HG02678 (cell line): Measurements from ENCODE around the gene SRPK3.
"Not testable (repeated sequence)": the region's sequence is repeated elsewhere in the genome, so short reads cannot be mapped to it uniquely, and the experiment has no call there.

Experiments used
- ATAC-seq: cut with Tn5 transposase; IDR thresholded peaks from one replicate; pipeline ENCODE4 v1.9.1; 2021; ENCODE audit warnings: mild to moderate bottlenecking, moderate library complexity; ENCODE audit not compliant: unreplicated experiment

SRPK3 gene

DNA sequence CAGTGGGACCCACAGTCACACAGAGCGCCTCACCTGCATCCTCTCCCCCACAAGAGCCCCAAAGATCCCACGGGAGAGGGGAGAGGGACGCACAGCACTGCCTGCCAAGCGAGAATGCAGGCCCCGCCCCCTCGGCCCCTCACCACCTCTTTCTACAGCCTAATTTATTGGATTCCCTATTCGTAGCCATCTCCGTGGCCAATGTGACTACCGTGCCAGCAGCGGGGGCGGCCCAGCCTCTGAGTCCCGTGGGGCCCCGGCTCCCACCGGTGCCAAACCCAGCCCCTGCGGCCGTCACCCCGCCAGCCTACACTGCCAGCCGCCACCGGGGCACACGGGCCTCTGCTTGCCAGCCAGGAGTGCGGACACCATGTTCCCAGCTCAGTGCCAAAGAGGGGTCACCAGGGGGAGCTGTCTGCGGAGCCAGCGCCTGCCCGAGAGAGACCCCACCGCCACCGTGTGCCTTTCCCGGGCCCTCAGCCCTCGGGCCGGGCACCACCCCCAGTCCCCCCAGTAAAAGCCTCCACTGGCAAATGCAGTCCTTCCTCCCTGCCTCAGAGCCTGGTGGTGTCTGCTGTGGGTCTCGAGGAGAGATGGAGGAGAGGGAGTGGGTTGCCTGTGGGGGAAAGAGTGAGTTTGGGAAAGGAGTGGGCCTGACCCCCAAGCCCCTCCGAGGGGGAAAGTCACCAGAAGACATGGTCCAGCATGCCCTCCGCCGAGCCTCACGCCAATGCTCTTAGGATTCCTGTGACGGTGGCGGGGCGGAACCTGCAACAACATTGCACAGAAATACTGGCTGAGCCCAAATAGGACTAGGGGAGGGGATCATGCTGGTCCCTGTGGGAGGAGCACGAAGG lies 36.4 kb upstream of the SRPK3 start:
- no peak for ATAC-seq

DNA sequence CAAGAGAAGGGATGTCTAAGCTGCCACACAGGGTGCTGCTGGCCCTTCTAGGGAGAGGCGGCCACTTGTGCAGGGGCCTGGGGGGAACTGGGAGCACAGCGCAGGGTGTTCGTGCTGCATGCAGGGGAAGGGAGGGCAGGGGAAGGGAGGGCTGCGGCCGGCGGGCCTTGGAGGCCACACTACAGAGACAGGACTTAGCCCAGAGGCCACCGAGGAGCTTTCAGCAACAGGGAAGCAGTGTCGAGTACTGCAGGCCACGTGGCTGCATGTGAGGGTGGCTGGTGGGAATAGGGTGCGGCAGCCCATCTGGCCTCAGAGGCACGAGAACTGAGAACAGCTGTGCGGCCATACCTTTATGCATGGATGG lies 35.8 kb upstream of the SRPK3 start:
- ATAC-seq: not testable (repeated sequence)

DNA sequence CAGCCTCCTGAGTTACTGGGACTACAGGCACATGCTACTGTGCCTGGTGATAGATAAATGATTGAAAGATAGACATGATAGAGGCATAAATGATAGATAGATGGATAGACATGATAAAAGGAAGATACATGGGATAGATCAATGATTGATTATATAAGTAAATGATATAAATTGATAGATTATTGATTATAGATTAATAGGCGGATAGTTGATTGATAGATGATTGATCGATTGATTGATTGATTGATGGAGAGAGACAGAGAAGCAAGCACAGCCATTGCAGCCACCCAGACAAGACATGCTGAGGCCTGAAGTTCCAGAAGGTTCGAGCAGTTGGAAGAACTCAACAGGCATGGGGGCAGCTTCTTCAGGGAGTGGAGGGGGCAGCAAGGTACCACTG lies 34.5 kb upstream of the SRPK3 start:
- no peak for ATAC-seq

GRCh38 chrX:153746991-153747390 lies 33.9 kb upstream of the SRPK3 start:
- ATAC-seq: not testable (repeated sequence)

GRCh38 chrX:153749017-153749416 lies 31.8 kb upstream of the SRPK3 start:
- ATAC-seq: not testable (repeated sequence)

GRCh38 chrX:153750127-153750774 lies 30.6 kb upstream of the SRPK3 start:
- ATAC-seq: no peak

DNA sequence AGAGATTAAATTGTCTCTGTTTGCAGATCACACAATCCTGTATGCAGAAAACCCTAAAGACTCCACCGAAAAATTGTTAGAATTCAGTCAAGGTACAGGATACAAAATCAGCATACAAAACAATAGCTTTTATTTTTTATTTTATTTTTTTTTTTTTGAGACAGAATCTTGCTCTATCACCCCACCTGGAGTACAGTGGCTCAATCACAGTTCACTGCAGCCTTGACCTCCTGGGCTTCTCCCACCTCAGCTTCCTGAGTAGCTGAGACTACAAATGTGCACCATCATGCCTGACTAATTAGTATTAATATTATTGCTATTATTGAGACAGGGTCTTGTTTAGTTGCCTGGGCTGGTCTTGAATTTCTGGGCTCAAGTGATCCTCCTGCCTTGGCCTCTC lies 25.7 kb upstream of the SRPK3 start:
- no peak for ATAC-seq

DNA sequence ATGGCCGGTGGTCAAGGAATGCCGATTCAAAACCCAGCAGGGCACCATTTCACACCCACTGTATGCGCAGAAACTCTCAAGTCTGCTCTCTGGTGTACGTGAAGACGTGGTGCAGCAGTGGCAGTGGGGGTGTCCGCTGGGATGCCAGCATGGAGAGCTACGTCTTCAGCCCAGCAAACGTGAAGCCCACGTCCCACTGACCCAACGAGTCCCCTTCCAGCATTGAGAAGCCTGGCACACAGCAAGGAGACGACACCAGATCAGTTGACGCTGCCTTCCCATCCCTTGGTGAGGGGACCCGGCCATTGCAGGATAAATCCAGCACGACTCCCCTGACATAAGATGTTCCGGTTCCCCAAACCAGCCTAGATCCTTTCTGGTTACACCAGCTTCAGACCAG lies 19.0 kb upstream of the SRPK3 start:
- no peak for ATAC-seq

DNA sequence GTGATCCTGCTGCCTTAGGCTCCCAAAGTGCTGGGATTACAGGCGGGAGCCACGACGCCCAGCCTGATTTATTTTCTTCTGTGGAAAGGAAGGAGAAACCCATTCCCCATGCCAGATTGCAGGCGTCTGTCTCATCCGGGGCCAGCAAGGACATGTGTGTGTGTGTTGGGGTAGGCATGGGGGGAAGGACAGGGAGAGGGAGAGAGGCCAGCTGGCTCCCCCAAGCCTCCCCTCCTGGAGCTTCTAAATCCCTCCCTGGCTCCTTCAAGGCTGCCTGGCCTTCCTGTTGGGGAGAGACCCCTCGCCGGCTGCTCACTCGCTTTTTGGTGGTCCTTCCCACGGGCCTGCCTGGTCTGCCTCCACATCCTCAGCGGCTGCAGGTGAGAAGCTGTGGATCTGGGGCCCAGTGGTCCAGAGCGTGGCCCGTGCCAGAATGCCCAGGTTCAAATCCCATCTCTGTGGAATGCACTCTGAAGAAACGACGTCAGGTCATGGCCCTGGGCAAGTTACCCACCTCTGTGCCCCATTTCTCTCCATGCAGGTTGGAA lies 18.1 kb upstream of the SRPK3 start:
- no peak for ATAC-seq

DNA sequence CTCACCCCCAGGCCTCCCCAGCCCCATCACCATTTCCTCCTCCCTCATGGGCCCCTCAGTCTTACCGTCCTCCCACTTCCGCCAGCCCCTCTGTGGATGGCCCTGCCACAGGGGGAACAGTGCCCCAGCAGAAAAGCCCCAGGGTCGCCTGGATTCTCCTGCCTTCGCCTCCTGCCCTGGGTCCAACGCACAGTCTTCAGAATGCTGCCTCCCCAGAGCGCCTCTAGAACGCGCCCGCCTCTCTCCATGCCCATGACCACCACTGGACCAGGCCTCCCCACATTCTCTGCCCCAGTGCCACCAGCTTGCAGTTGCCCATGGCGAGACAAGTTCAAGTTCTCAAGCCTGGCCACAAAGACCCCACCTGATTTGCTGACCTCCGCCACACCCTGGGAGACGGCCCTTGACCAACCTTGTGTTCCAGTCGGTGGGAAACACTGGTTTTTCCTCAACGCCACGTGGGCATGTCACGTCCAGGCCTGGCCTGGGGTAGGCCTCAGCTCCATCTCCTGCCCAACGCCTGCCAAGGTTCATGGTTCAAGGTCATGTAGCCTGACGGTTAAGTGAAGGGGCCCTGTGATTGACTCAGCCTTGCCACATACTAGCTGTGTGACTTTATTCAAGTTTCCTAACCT lies 17.4 kb upstream of the SRPK3 start:
- ATAC-seq: no peak

DNA sequence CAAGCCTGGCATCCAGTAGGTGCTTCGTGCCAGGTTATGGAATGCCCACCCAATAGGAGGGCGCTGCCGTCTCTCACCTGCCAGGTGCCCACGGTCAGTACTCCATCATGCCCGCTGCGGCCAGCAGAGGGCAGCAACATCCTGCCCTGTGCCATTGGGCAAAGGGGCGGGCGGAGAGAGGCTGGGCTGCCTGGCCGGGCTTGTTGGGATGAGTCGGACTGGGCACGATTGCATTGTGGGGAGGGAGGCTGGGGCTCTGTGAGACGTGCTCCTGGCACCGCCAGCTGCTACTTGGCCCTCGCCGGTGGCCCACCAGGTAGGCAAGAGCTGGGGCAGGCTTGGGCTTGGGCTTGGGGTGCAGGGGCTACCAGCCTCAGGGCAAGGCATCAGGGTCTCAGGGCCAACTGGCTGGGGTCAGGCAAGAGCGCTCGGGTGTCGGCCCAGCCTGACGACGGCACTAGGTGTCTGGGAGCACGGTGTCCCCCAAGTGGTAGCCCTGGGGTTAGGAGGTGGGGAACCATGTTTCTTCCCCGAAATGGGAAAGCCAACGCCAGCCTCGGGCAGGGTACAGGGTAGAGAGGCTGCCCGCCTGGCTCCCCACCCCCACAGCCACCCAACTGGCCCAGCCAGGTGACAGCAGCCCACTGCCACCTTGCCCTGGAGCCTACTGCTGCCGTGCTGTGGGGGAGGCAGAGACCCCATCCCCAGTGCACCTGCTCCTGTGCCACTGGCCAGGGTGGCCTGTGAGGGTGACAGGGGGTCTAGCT lies 16.7 kb upstream of the SRPK3 start, which contains the start of gene PLXNB3:
Gene PLXNB3, plus strand, starts transcription at position 261 of the 767 bp plus-strand sequence. CDS start 1,287 bp downstream, outside the sequence.
- no peak for ATAC-seq

DNA sequence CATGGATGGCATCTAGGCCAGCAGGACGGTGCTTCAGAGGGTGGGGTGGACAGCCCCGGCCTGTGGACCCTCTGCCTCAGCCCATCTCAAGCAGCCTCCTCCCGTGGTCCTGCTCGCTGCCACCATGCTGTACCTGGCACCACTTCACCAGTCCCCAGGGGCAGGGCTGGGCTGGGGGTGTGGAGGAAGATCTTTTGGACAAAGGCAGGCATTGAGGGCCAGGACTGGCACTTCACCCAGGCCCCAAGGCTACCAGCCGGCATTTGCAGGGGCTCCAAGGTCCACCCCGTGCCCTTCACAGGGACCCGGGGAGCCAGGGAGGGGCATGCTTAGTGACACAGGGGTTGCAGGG lies 16.1 kb upstream of the SRPK3 start:
- no peak for ATAC-seq

DNA sequence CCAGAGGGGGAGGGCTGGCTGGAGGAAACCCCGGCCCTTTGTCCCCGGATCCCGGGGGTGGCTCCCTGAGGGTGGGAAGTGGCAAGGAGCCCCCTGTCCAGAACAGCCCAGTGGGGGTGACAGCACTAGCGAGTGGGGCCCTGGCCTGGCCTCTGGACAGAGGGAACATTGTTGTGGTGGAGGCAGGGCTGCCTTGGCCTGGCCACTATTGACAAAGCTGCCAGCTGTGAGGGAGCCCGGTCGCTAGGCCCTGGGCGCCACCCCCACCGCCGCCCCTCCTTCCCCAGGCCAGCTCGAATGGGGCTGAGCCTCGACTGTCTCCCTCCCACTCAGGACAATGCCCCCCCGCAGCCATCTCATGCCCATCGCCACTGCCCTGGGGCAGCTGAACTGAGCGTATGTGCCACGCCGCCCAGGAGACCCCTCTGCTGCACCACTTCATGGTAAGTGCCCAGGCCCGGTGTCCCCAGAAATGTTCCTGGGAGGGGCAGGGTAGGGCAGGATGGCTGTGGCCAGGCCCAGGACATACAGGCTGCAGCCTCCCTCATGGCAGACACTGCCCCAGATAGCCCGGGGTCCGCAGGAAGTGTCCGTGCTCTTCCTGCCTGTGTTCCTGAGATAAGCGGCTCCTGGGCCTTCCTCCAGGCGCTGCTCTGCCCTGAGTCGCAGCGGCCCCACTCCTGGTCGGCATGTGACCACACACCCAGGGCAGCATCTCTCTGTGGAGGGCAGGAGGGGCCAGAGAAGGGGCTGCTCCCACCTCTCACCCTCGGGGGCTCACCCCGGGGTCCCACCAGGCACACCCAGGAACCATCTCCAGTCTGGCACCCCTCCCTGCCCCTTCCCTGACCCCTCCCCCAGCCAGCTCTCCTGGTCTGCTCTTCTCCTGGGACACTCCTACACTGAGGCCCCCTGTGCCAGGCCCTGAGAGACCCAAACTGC lies 15.4 kb upstream of the SRPK3 start:
- no peak for ATAC-seq

DNA sequence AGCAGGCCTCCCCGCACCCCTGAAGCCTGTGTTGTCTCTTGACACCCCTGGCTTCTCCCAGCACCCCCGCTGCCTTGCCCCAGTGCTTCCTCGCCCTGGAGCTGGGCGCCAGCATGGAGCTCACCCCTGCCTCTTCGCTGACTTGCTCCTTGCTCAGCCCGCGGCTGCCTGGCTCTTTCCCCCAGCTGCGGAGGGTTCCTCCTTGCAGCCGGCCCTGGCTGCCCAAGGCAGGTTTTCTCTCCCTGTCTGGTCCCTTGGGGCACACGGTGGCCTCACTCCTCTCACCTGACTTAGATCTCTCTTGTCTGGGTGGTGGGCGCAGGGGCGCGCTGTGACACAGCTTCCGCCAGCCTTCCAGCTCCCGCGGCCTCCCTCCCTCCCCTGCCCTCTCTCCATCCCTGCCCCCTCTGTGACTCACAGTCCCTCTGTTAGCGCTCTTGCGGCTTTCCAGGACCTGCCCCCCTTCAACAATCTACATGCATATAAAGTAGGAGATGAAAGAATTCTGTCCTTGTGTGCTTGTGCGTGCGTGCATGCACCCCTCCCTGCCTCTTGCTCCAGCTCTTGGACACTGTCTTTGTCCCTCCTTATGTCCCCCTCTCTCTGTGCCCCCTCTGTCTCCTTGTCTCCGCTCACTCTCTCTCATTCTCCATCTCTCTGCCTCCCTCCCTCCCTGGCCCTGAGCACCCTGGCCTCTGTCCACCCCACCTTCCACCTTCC lies 14.6 kb upstream of the SRPK3 start:
- ATAC-seq: no peak

DNA sequence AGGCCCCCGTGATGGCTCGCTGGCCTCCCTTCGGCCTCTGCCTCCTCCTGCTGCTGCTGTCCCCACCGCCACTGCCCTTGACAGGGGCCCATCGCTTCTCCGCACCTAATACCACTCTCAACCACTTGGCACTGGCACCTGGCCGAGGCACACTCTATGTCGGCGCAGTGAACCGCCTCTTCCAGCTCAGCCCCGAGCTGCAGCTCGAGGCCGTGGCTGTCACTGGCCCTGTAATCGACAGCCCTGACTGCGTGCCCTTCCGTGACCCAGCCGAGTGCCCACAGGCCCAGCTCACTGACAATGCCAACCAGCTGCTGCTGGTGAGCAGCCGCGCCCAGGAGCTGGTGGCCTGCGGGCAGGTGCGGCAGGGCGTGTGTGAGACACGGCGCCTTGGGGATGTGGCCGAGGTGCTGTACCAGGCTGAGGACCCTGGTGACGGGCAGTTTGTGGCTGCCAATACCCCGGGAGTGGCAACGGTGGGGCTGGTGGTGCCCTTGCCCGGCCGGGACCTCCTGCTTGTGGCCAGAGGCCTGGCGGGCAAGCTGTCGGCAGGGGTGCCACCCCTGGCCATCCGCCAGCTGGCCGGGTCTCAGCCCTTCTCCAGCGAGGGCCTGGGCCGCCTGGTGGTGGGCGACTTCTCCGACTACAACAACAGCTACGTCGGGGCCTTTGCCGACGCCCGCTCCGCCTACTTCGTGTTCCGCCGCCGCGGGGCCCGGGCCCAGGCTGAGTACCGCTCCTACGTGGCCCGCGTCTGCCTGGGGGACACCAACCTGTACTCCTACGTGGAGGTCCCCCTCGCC lies 13.8 kb upstream of the SRPK3 start:
- ATAC-seq: no peak

DNA sequence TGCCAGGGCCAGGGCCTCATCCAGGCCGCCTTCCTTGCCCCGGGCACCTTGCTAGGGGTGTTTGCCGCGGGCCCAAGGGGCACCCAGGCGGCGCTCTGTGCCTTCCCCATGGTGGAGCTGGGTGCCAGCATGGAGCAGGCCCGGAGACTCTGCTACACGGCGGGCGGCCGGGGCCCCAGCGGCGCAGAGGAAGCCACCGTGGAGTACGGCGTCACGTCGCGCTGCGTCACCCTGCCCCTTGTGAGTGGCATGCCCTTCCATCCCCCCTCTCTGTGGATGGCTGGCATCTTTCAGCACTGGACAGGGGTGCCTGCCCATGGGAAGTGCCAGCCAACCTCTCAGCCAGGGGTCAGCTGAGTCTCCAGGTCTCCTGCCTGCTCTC lies 13.2 kb upstream of the SRPK3 start:
- no peak for ATAC-seq

- no peak for ATAC-seq
These were observed 12.3 kb upstream of the SRPK3 start for GRCh38 chrX:153768311-153769157.
